22Rv1 (cell line): ENCODE data around the gene ICE2.

ENCODE experiments used
- ZFX ChIP-seq: fragments of 450-650 bp; IDR thresholded peaks from 2 replicates; pipeline ENCODE4 v1.6.1; 2017; ENCODE audit warnings: antibody characterized with exemption, borderline replicate concordance
- TF ChIP-seq, protein P1 (sequence below): fragments of 450-650 bp; IDR thresholded peaks from 2 replicates; pipeline ENCODE4 v1.5.1; 2017; ENCODE audit warnings: mild to moderate bottlenecking

DNA sequence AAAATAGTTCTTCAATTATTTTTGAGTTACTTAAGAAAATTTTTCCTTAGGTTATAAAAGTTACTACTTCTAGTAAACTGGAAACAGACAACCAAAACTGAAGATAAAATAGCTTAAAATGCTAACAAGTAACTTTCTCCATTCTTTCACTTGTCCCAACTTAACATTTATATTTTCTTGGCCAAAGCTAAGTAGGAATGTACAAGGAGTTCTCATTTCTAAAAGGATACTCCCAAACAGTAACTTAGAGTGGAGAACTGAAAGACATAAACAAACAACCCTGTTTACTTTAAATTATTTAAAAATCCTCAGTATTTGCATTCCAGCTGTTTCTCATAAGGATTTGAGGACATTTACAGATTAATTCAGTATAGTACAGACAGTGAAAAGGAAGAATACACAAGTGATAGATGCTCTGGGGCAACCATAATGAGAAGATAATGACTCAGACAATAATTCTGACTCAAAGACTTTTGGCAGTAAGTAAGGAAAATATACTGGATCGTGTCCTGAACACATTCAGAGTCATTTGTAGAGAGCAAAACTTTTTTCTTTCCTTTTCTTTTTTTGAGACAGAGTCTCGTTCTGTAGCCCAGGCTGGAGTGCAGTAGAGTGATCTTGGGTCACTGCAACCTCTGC, 52.0 kb downstream of the ICE2 start:
- TF ChIP-seq, protein P1, sequence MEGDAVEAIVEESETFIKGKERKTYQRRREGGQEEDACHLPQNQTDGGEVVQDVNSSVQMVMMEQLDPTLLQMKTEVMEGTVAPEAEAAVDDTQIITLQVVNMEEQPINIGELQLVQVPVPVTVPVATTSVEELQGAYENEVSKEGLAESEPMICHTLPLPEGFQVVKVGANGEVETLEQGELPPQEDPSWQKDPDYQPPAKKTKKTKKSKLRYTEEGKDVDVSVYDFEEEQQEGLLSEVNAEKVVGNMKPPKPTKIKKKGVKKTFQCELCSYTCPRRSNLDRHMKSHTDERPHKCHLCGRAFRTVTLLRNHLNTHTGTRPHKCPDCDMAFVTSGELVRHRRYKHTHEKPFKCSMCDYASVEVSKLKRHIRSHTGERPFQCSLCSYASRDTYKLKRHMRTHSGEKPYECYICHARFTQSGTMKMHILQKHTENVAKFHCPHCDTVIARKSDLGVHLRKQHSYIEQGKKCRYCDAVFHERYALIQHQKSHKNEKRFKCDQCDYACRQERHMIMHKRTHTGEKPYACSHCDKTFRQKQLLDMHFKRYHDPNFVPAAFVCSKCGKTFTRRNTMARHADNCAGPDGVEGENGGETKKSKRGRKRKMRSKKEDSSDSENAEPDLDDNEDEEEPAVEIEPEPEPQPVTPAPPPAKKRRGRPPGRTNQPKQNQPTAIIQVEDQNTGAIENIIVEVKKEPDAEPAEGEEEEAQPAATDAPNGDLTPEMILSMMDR, result no peak
- no peak for TF ChIP-seq ZFX
